ENCODE data around the gene CDK5R2.

DNA sequence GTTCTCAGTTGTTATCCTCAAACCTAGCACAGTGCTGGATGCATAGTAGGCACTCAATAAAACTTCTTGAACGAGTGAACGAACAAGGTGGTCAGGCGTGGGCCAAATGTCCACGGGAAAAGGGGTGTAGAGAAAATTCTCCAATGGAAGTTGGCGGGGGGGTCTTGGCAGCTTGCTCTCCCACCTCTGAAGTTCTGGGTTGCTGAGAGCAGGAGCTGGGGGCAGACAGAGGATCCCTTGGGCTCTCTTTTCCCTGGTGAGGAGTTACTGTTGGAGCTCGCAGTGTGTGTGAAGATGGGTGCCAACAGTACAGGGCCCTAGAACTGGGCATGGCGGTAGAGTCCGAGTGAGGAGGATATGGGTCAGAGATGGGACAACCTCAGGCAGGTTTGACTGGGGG lies 36.1 kb downstream of the CDK5R2 start:
- no peak for TF ChIP-seq ZNF274 (IDR thresholded peaks at IDR 0.05; ENCODE audit: low read depth, low read length)
- TF ChIP-seq YY1 (IDR thresholded peaks at IDR 0.05; ENCODE audit: insufficient read depth, insufficient read length): no peak
